ENCODE data around the gene BCL6B. TPM values are rescaled to one million over a fixed set of nuclear protein-coding genes. Genes with fewer than 3 reads are reported as not detected.
A peak's percentile ranks its signal among the peaks of the same experiment; 100 is the strongest.

BCL6B gene
- total RNA-seq, 6 experiments from 2014 or later: not detected

- H3K27me3 Mint-ChIP-seq (ENCODE audit: insufficient read depth): no peaks in the 10 kb centered on the region; the same call in 1 of the 2 replicates
- peaks cover 23% of the 10 kb centered on the region for H3K36me3 Mint-ChIP-seq (ENCODE audit: low read depth)
- H3K4me1 Mint-ChIP-seq (ENCODE audit: low read depth): peaks cover 55% of the 10 kb centered on the region
Measured at GRCh38 chr17:7014261-7014994, 8.4 kb upstream of the BCL6B start.

GRCh38 chr17:7014995-7015958, 7.6 kb upstream of the BCL6B start:
- DNase-seq: peak; percentile 39
- Mint-ChIP-seq H3K4me1 (ENCODE audit: low read depth) (peaks cover 53% of the 10 kb centered on the region), H3K4me3 (peak overlapping the region; percentile 93), H3K27me3 (ENCODE audit: insufficient read depth) (no peaks in the 10 kb centered on the region; the same call in 1 of the 2 replicates), H3K9me3 (peaks cover 7% of the 10 kb centered on the region; the same call in 1 of the 2 replicates), H3K27ac (peak overlapping the region; percentile 97), H3K36me3 (ENCODE audit: low read depth) (peaks cover 19% of the 10 kb centered on the region)
- peak; percentile 76 for TF ChIP-seq CTCF (IDR thresholded peaks at IDR 0.05)

More at GRCh38 chr17:7014261-7014994, 8.4 kb upstream of the BCL6B start:
- H3K27ac Mint-ChIP-seq: peak overlapping the region; percentile 100
- peak; percentile 95 for TF ChIP-seq CTCF (IDR thresholded peaks at IDR 0.05)
- DNase-seq: peak; percentile 97
- peaks cover 7% of the 10 kb centered on the region; the same call in 1 of the 2 replicates for H3K9me3 Mint-ChIP-seq
- H3K4me3 Mint-ChIP-seq: peak overlapping the region; percentile 99

GRCh38 chr17:7016418-7016817, 6.4 kb upstream of the BCL6B start:
- H3K27ac Mint-ChIP-seq: 0 out of 2 replicates have a peak overlapping the region, but pooled peaks have one; percentile 97

GRCh38 chr17:7016886-7017826, 5.7 kb upstream of the BCL6B start:
- H3K36me3 Mint-ChIP-seq (ENCODE audit: low read depth): peaks cover 19% of the 10 kb centered on the region
- no peak overlapping the region for H3K4me3 Mint-ChIP-seq
- H3K27me3 Mint-ChIP-seq (ENCODE audit: insufficient read depth): no peaks in the 10 kb centered on the region; the same call in none of the 2 replicates
- no peak for TF ChIP-seq CTCF (IDR thresholded peaks at IDR 0.05)
- no peak for DNase-seq
- no peak overlapping the region for H3K27ac Mint-ChIP-seq
- H3K9me3 Mint-ChIP-seq: peaks cover 7% of the 10 kb centered on the region; the same call in 1 of the 2 replicates
- peaks cover 42% of the 10 kb centered on the region for H3K4me1 Mint-ChIP-seq (ENCODE audit: low read depth)

More at GRCh38 chr17:7016418-7016817, 6.4 kb upstream of the BCL6B start:
- H3K4me3 Mint-ChIP-seq: no peak overlapping the region
- H3K36me3 Mint-ChIP-seq (ENCODE audit: low read depth): peaks cover 19% of the 10 kb centered on the region
- TF ChIP-seq CTCF (IDR thresholded peaks at IDR 0.05): no peak
- H3K27me3 Mint-ChIP-seq (ENCODE audit: insufficient read depth): no peaks in the 10 kb centered on the region; the same call in none of the 2 replicates
- no peak for DNase-seq
- H3K4me1 Mint-ChIP-seq (ENCODE audit: low read depth): peaks cover 46% of the 10 kb centered on the region
- H3K9me3 Mint-ChIP-seq: peaks cover 7% of the 10 kb centered on the region; the same call in 1 of the 2 replicates

Measured in HFFc6 (cell line).